K562 (cell line): ENCODE data around the gene VGLL4. TPM values are rescaled to one million over a fixed set of nuclear protein-coding genes. Genes with fewer than 3 reads are reported as not detected.

Experiments
- CBFA2T2 ChIP-seq: fragments of 450-650 bp; conservative IDR thresholded peaks from 2 replicates; pipeline ENCODE4 v1.6.1; 2017; ENCODE audit warnings: mild to moderate bottlenecking
- CHD1 ChIP-seq: fragments of 200-600 bp; sonication (generic); IDR thresholded peaks from one replicate; pipeline ENCODE4 v1.6.1; 2012; ENCODE audit warnings: mild to moderate bottlenecking, moderate library complexity, low read length, inconsistent platforms
- CXXC5 ChIP-seq: fragments of 250-450 bp; sonication (Bioruptor Pico); IDR thresholded peaks from 2 replicates; pipeline ENCODE4 v1.8.0; 2022; ENCODE audit warnings: inconsistent platforms, mild to moderate bottlenecking, moderate library complexity
- HCFC1 ChIP-seq: IDR thresholded peaks from 2 replicates; pipeline ENCODE4 v1.6.1; 2012; ENCODE audit warnings: low read depth, low read length, improper control_type of control experiment
- TSC22D4 ChIP-seq: fragments of 450-650 bp; IDR thresholded peaks from 2 replicates; pipeline ENCODE4 v1.6.1; 2016; ENCODE audit warnings: missing genetic modification characterization, missing biosample characterization, control low read depth
- ZNF316 ChIP-seq: fragments of 450-650 bp; IDR thresholded peaks from 2 replicates; pipeline ENCODE4 v1.6.1; 2016
- ZNF75A ChIP-seq: fragments of 450-650 bp; formaldehyde crosslinking; IDR thresholded peaks from 2 replicates; pipeline ENCODE4 v1.4.0; 2020; ENCODE audit warnings: mild to moderate bottlenecking
- polyA plus RNA-seq, 8 experiments: library from polyadenylated mRNA; depleted of rRNA in 4 of 8; stranded (reverse) in 5 of 8; unstranded in 3 of 8; fragments of >200 nt; fragmentation: Nextera tagmentation in 2 of 8; fragmentation: Illumina TruSeq in 1 of 8; extraction: Ambion mirVana in 2 of 8; extraction: Trizol in 1 of 8; gene quantifications; 2 replicates each; pipeline versions ENCODE4 v1.2.1 to v1.2.3, GENCODE V29; 2011 to 2014; ENCODE audit warnings: inconsistent platforms in 1 of 8, missing spikeins in 1 of 8
- total RNA-seq, 7 experiments: library from RNA; depleted of rRNA in 6 of 7; stranded (reverse); fragments of >200 nt in 6 of 7; fragmentation: Illumina TruSeq in 2 of 7; extraction: Trizol in 2 of 7; gene quantifications; 2 replicates each; pipeline versions ENCODE4 v1.2.1 to v1.2.3, GENCODE V29; 2011 to 2021; ENCODE audit warnings: low replicate concordance in 1 of 7
- TF ChIP-seq, protein P1 (sequence below): fragments of 250-450 bp; sonication (Bioruptor Pico); IDR thresholded peaks from 2 replicates; pipeline ENCODE4 v1.5.0; 2021; ENCODE audit warnings: mild to moderate bottlenecking, moderate library complexity
- TF ChIP-seq, protein P2 (sequence below): fragments of 450-650 bp; IDR thresholded peaks from 2 replicates; pipeline ENCODE4 v1.7.0; 2016; ENCODE audit warnings: borderline replicate concordance

Gene VGLL4
- total and polyA plus RNA-seq, 9 of the 15 experiments (the other 6 are each of a cell fraction or from before 2014, with no cell fraction given) = 0.27 to 10.9 (median 8.6) TPM

DNA sequence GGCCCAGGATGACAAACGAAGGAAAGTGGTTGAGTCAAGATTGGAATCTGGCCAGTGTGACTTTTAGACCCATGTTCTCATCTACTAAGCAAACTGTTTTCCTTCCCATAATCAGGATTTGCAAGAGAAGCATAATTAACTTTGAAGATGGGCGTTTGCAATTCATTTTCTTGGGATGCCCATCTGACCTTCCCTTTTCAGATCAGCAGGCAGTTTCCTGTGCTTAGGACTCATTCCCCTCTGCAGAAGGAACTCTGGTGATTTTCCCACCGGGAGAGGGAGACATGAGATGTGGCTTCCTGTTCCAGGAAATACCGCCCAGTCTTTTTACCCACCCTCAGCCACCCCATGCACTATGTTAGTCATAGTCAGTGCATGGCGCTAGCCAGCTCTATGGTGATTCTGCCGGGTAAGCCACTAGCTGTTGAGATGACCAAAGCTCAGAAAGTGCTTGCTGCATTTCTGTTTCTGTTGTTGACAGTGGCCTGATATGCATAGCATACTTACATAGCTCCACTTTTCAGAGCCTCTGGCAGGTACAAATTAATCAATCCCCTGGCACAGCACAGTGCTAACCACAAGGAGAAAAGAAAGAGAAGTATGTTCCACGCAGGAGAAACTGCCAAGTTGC lies 129.4 kb downstream of the VGLL4 start (continued):
- TF ChIP-seq, protein P1, sequence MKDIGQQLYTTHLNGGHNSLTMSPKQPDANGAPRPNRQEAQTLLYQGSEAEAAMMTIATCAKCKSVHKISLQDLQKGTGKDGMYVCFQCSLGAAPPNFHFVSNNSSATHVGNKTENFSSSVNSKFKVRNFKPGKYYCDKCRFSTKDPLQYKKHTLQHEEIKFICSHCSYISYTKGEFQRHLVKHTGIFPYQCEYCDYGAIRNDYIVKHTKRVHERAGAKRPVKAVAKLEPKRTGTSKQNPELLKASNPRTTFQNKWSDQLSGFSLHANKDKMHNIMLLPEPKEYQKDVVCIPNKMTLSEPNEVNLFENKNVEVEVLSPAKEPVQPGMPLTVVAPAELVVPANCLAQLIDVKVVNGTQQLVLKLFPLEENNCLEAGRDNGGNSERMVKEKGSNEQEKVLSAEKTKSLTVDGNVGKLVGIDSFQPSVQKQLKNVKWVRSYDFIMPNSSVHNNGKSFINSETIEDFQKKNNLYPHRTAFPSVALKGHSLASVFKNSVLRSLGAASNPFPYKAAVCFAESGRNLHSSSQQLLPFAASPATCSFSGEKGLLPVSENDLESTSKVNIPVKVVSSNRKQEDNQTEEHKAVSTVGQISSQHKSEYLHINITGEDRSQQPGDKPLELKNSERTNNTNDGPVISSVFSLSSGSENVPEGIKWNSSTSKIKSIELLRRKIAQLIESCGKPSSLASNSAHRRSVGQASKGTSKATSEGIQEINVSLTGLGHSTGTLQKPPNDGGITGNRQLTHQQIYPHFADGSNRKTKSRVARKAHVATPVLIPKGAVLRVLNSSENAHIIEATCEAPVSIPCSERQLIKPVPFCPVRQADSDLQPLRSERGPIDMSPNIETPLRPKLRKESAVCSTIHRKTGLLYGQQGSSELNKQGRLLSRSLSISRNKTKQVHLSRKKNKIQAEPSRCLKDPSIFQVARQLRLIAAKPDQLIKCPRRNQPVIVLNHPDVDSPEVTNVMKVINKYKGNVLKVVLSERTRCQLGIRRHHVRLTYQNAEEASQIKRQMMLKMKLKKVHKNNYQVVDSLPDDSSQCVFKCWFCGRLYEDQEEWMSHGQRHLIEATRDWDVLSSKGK (CRISPR knock-in tag) = no peak
- TF ChIP-seq ZNF316 = peak; percentile 47; the same call in 1 of the 2 replicates
- TF ChIP-seq ZNF75A (CRISPR knock-in tag) = peak; percentile 82
- TF ChIP-seq CXXC5 (CRISPR knock-in tag) = no peak
- no peak for TF ChIP-seq CHD1
- no peak for TF ChIP-seq CBFA2T2
- TF ChIP-seq, protein P2, sequence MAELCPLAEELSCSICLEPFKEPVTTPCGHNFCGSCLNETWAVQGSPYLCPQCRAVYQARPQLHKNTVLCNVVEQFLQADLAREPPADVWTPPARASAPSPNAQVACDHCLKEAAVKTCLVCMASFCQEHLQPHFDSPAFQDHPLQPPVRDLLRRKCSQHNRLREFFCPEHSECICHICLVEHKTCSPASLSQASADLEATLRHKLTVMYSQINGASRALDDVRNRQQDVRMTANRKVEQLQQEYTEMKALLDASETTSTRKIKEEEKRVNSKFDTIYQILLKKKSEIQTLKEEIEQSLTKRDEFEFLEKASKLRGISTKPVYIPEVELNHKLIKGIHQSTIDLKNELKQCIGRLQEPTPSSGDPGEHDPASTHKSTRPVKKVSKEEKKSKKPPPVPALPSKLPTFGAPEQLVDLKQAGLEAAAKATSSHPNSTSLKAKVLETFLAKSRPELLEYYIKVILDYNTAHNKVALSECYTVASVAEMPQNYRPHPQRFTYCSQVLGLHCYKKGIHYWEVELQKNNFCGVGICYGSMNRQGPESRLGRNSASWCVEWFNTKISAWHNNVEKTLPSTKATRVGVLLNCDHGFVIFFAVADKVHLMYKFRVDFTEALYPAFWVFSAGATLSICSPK = no peak
- no peak for TF ChIP-seq TSC22D4 (tag)
- no peak for TF ChIP-seq HCFC1
- TF ChIP-seq, all 486 proteins: peak for 7
